Neutrophil (primary cell): Measurements from ENCODE around the gene PPP1R37.

Experiments
- H3K27ac ChIP-seq: fragments of 200-600 bp; sonication (generic); 2 replicates; pipeline ENCODE4 v1.5.1; 2016; ENCODE audit warnings: mild to moderate bottlenecking, moderate library complexity
- H3K27me3 ChIP-seq: fragments of 200-600 bp; sonication (generic); 2 replicates; pipeline ENCODE4 v1.6.0; 2016; ENCODE audit warnings: mild to moderate bottlenecking
- H3K36me3 ChIP-seq: fragments of 200-600 bp; sonication (generic); 2 replicates; pipeline ENCODE4 v1.5.1; 2017
- H3K4me1 ChIP-seq, 2 experiments: fragments of 200-600 bp in 1 of 2; sonication (generic) in 1 of 2; 1 replicate in 1 of 2; 2 replicates in 1 of 2; pipeline versions ENCODE4 v1.5.1 to v1.6.1; 2013 to 2016; ENCODE audit warnings: low read depth in 1 of 2, low read length in 1 of 2, mild to moderate bottlenecking in 1 of 2, moderate library complexity in 1 of 2; ENCODE audit not compliant: control insufficient read depth in 1 of 2, insufficient read depth in 1 of 2
- H3K4me3 ChIP-seq, 2 experiments: fragments of 200-600 bp in 1 of 2; sonication (generic) in 1 of 2; 1 replicate in 1 of 2; 2 replicates in 1 of 2; pipeline ENCODE4 v1.5.1; 2013 to 2016; ENCODE audit warnings: low read depth in 1 of 2, low read length in 1 of 2, mild to moderate bottlenecking in 1 of 2, moderate library complexity in 1 of 2
- H3K9me3 ChIP-seq: fragments of 200-600 bp; sonication (generic); 2 replicates; pipeline ENCODE4 v1.5.1; 2016
- CTCF ChIP-seq: fragments of 200-600 bp; sonication (generic); IDR thresholded peaks from 2 replicates; pipeline ENCODE4 v1.5.1; 2016; ENCODE audit warnings: antibody characterized with exemption

The PPP1R37 gene

GRCh38 chr19:45121827-45122345 lies 28.9 kb downstream of the PPP1R37 start:
- Histone ChIP-seq H3K27me3 (no peaks in the 10 kb centered on the region), H3K36me3 (peaks cover 3% of the 10 kb centered on the region), H3K4me3 (no peak overlapping the region), H3K27ac (no peak overlapping the region), H3K9me3 (no peaks in the 10 kb centered on the region), H3K4me1 (peaks cover 21 to 30% of the 10 kb centered on the region in 2 experiments)
- TF ChIP-seq CTCF = no peak

- no peaks in the 10 kb centered on the region for H3K27me3 ChIP-seq
- no peak for TF ChIP-seq CTCF
- H3K36me3 ChIP-seq = peaks cover 3% of the 10 kb centered on the region
- no peak overlapping the region for H3K27ac ChIP-seq
- H3K4me1 ChIP-seq = peaks cover 11 to 20% of the 10 kb centered on the region in 2 experiments
- no peaks in the 10 kb centered on the region for H3K9me3 ChIP-seq
- H3K4me3 ChIP-seq = no peak overlapping the region
These were observed 29.9 kb downstream of the PPP1R37 start for GRCh38 chr19:45122832-45123231.

GRCh38 chr19:45123440-45123850 lies 30.5 kb downstream of the PPP1R37 start:
- Histone ChIP-seq H3K4me3 (no peak overlapping the region), H3K27ac (no peak overlapping the region), H3K9me3 (no peaks in the 10 kb centered on the region), H3K36me3 (peaks cover 3% of the 10 kb centered on the region), H3K4me1 (peaks cover 5 to 14% of the 10 kb centered on the region in 2 experiments), H3K27me3 (no peaks in the 10 kb centered on the region)
- no peak for TF ChIP-seq CTCF

GRCh38 chr19:45124021-45124420 lies 31.0 kb downstream of the PPP1R37 start:
- Histone ChIP-seq H3K36me3 (peaks cover 3% of the 10 kb centered on the region), H3K27ac (no peak overlapping the region)

GRCh38 chr19:45125360-45125759 lies 32.4 kb downstream of the PPP1R37 start:
- Histone ChIP-seq H3K9me3 (no peaks in the 10 kb centered on the region), H3K27me3 (no peaks in the 10 kb centered on the region), H3K27ac (no peak overlapping the region), H3K4me1 (peaks cover 0 to 11% of the 10 kb centered on the region in 2 experiments), H3K4me3 (no peak overlapping the region), H3K36me3 (peaks cover 3% of the 10 kb centered on the region)
- no peak for TF ChIP-seq CTCF

More at GRCh38 chr19:45124021-45124420, 31.0 kb downstream of the PPP1R37 start:
- no peaks in the 10 kb centered on the region for H3K9me3 ChIP-seq
- TF ChIP-seq CTCF = no peak
- H3K4me3 ChIP-seq = no peak overlapping the region
- no peaks in the 10 kb centered on the region for H3K27me3 ChIP-seq
- peaks cover 0 to 11% of the 10 kb centered on the region in 2 experiments for H3K4me1 ChIP-seq
